Measurements from ENCODE around the gene TNP2.

The TNP2 gene

DNA sequence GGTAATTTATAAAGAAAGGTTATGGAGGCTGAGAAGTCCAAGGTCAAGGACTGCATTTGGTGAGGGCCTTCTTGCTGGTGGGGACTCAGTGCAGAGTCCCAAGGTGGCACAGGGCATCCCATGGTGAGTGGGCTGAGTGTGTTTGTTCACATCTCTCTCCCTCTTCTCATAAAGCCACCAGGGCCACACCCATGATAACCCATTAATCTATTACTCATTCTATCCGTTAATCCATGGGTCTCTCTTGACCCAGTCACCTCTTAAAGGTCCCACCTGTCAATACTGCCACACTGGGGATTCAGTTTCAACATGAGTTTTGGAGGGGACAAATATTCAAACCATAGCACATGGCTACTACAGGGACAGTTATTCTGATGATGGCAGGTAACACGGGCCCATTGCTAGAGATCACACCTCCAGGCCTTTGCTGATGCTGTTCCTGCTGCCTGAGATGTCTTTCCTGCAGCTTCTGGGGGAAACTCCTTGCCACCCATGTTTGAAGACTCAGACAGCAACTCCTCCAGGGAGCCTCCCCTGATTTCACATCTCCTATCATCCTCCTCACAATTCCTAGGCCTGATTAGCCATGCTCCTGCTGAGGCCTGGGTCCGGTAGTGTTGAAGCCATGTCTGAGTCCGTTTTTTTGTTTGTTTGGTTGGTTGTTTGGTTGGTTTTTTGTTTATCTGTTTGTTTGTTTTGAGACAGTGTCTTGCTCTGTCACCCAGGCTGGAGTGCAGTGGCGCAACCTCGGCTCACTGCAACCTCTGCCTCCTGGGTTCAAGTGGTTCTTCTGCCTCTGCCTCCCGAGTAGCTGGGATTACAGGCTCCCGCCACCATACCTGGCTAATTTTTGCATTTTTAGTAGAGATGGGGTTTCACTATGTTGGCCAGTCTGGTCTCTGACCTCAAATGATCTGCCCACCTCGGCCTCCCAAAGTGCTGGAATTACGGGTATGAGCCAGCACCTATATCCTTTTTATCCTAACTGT is 29.2 kb downstream of the TNP2 start:
- Histone ChIP-seq H3K27ac (no peak overlapping the region), H3K4me1 (no peaks in the 10 kb centered on the region), H3K27me3 (ENCODE audit: control insufficient read depth, insufficient read depth, low read length) (no peaks in the 10 kb centered on the region), H3K4me2 (ENCODE audit: low read length) (no peak overlapping the region), H3K4me3 (ENCODE audit: low read depth, low read length) (no peak overlapping the region), H2AFZ (no peak overlapping the region), H3K79me2 (no peaks in the 10 kb centered on the region), H3K9ac (no peak overlapping the region), H3K9me3 (ENCODE audit: control insufficient read depth, low read length) (no peaks in the 10 kb centered on the region), H3K36me3 (ENCODE audit: control insufficient read depth, insufficient read depth, low read length) (no peaks in the 10 kb centered on the region)
- TF ChIP-seq, protein P1, sequence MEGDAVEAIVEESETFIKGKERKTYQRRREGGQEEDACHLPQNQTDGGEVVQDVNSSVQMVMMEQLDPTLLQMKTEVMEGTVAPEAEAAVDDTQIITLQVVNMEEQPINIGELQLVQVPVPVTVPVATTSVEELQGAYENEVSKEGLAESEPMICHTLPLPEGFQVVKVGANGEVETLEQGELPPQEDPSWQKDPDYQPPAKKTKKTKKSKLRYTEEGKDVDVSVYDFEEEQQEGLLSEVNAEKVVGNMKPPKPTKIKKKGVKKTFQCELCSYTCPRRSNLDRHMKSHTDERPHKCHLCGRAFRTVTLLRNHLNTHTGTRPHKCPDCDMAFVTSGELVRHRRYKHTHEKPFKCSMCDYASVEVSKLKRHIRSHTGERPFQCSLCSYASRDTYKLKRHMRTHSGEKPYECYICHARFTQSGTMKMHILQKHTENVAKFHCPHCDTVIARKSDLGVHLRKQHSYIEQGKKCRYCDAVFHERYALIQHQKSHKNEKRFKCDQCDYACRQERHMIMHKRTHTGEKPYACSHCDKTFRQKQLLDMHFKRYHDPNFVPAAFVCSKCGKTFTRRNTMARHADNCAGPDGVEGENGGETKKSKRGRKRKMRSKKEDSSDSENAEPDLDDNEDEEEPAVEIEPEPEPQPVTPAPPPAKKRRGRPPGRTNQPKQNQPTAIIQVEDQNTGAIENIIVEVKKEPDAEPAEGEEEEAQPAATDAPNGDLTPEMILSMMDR (IDR thresholded peaks at IDR 0.05): no peak

DNA sequence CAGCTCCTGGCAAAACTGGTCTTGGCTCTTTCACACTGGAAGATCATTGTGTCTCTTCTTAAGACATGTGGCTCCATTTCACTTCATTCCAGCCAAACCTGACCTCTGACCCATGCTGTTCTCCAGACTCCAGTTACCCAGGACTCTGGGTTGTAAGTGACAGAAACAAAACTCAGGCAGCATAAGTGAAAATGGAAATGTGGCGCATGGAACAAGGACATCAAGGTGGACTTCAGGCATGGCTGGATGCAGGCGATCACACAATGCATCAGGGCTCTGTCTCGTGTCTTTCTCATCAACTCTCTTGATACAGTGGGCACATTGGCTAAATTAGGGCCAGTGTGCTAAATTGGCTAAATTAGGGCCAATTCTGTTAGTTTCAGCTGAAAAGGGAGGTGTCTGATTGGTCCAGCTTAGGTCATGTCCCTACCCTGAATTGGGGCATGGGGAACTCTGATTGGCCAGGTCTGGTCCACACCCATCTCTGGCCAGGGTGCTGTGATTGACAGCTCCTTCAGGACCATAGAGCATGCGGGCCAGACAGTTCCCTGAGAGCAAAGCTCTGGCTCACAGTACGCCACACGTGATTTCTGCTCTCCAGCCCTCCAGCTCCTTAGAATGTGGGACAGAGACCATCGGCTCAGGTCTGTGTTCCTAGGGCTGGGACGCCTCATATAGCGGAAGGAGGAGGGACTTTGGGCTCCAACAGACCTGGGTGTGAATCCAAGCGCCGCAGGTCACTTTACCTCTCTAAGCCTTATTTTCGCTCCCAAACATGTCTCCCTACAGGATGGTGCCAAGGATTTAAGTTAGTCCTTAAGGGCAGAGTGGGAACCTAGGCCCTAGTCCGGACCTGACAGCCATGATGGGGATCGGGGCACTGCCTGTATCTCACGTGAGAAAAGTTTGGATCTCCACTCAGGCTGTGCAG is 30.6 kb downstream of the TNP2 start:
- Histone ChIP-seq H3K4me3 (ENCODE audit: low read depth, low read length) (no peak overlapping the region), H3K4me2 (ENCODE audit: low read length) (no peak overlapping the region), H2AFZ (no peak overlapping the region), H3K79me2 (no peaks in the 10 kb centered on the region), H3K27ac (no peak overlapping the region), H3K9ac (no peak overlapping the region), H3K27me3 (ENCODE audit: control insufficient read depth, insufficient read depth, low read length) (no peaks in the 10 kb centered on the region), H3K36me3 (ENCODE audit: control insufficient read depth, insufficient read depth, low read length) (no peaks in the 10 kb centered on the region), H3K9me3 (ENCODE audit: control insufficient read depth, low read length) (no peaks in the 10 kb centered on the region), H3K4me1 (no peaks in the 10 kb centered on the region)
- TF ChIP-seq, protein P1 (IDR thresholded peaks at IDR 0.05): no peak

DNA sequence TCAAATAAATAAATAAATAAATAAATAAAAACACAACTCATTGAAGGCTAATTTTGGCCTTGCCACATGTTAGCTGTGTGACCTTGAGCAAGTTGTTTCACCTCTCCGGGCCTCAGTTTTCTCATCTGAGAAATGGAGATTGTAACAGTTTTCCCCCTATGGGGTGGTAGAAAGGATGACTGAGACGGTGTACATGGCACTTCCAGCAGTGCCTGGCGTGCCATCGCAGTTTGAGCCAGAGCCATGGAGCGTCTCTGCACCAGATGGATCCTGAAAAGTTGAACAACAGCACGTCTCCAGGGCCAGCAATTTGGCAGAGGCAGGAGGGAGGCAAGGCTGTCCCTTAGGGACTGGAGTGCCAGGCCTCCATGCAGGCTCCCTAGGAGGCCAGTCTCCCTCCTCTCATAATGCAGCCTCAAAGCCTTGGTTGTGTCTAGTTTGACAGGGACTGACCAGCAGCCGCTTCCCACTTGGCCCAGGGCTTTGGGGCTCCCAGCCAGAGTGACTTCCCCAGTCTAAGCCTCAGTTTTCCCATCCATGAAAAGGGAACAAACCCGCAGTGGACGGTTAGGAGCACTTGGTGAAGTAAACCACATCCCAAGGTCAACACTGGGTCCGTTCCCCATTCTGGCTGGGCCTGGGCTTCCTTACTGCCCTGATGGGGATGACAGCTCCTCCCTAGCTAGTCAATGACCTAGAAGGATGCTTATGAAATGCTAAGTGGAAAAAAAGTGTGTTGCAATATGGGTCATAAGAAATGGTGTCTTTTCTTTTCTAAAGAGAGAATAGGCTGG is 32.5 kb downstream of the TNP2 start:
- Histone ChIP-seq H3K4me1 (no peaks in the 10 kb centered on the region), H3K9ac (no peak overlapping the region), H3K79me2 (no peaks in the 10 kb centered on the region), H3K4me2 (ENCODE audit: low read length) (no peak overlapping the region), H3K9me3 (ENCODE audit: control insufficient read depth, low read length) (no peaks in the 10 kb centered on the region), H3K4me3 (ENCODE audit: low read depth, low read length) (no peak overlapping the region), H3K27me3 (ENCODE audit: control insufficient read depth, insufficient read depth, low read length) (no peaks in the 10 kb centered on the region), H3K27ac (no peak overlapping the region), H3K36me3 (ENCODE audit: control insufficient read depth, insufficient read depth, low read length) (no peaks in the 10 kb centered on the region), H2AFZ (no peak overlapping the region)
- TF ChIP-seq, protein P1 (IDR thresholded peaks at IDR 0.05): no peak

DNA sequence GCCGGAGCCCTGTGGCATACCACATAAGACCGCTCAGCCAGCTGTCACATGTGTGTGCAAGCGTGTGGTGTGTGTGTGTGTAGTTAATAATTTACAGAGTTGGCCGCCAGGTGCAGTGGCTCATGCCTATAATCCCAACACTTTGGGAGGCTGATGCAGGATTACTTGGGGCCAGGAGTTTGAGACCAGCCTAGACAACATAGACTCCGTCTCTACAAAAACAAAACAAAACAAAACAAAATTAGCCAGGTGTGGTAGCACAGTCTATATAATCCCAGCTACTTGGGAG is 33.5 kb downstream of the TNP2 start:
- H3K9ac ChIP-seq: no peak overlapping the region
- TF ChIP-seq, protein P1 (IDR thresholded peaks at IDR 0.05): no peak
- H3K27me3 ChIP-seq (ENCODE audit: control insufficient read depth, insufficient read depth, low read length): no peaks in the 10 kb centered on the region
- H3K27ac ChIP-seq: no peak overlapping the region
- no peak overlapping the region for H2AFZ ChIP-seq
- H3K9me3 ChIP-seq (ENCODE audit: control insufficient read depth, low read length): no peaks in the 10 kb centered on the region
- no peak overlapping the region for H3K4me3 ChIP-seq (ENCODE audit: low read depth, low read length)
- H3K4me1 ChIP-seq: no peaks in the 10 kb centered on the region
- no peaks in the 10 kb centered on the region for H3K79me2 ChIP-seq
- H3K36me3 ChIP-seq (ENCODE audit: control insufficient read depth, insufficient read depth, low read length): no peaks in the 10 kb centered on the region
- H3K4me2 ChIP-seq (ENCODE audit: low read length): no peak overlapping the region

All from parathyroid adenoma (tissue), 2 donors.